HG03558 (cell line): Measurements from ENCODE around the gene FAT1.
"Not testable (repeated sequence)": the region's sequence is repeated elsewhere in the genome, so short reads cannot be mapped to it uniquely, and the experiment has no call there.

ENCODE experiments used
- ATAC-seq: cut with Tn5 transposase; IDR thresholded peaks from one replicate; pipeline ENCODE4 v1.9.1; 2021; ENCODE audit warnings: moderate number of reproducible peaks; ENCODE audit not compliant: unreplicated experiment; ENCODE audit errors: extremely low read depth

Gene FAT1

GRCh38 chr4:186723292-186724057, at the start of gene FAT1:
Gene FAT1 (minus strand): TSS chr4:186723856. CDS start chr4:186709827, 14,029 bp downstream.
- ATAC-seq, result no peak

GRCh38 chr4:186772936-186773487, 49.4 kb upstream of the FAT1 start:
- ATAC-seq, result no peak

- no peak for ATAC-seq
Observed at GRCh38 chr4:186771624-186772023, 48.0 kb upstream of the FAT1 start.

- ATAC-seq, result no peak
Observed at GRCh38 chr4:186770481-186771175, 47.0 kb upstream of the FAT1 start.

GRCh38 chr4:186767794-186768193, 44.1 kb upstream of the FAT1 start:
- no peak for ATAC-seq

- no peak for ATAC-seq
Observed at GRCh38 chr4:186765673-186766546, 42.3 kb upstream of the FAT1 start.

- no peak for ATAC-seq
Observed at GRCh38 chr4:186765138-186765537, 41.5 kb upstream of the FAT1 start.

- no peak for ATAC-seq
Observed at GRCh38 chr4:186764457-186764856, 40.8 kb upstream of the FAT1 start.

- ATAC-seq, result no peak
Observed at GRCh38 chr4:186762865-186763264, 39.2 kb upstream of the FAT1 start.

GRCh38 chr4:186762361-186762760, 38.7 kb upstream of the FAT1 start:
- ATAC-seq, result no peak

- ATAC-seq, result not testable (repeated sequence)
Observed at GRCh38 chr4:186761956-186762355, 38.3 kb upstream of the FAT1 start.

- no peak for ATAC-seq
Observed at GRCh38 chr4:186761393-186761792, 37.7 kb upstream of the FAT1 start.

- ATAC-seq, result no peak
Observed at GRCh38 chr4:186760576-186760975, 36.9 kb upstream of the FAT1 start.

- no peak for ATAC-seq
Observed at GRCh38 chr4:186759990-186760389, 36.3 kb upstream of the FAT1 start.

- ATAC-seq, result no peak
Observed at GRCh38 chr4:186758929-186759682, 35.5 kb upstream of the FAT1 start.

GRCh38 chr4:186757696-186758355, 34.2 kb upstream of the FAT1 start:
- no peak for ATAC-seq

GRCh38 chr4:186756550-186756949, 32.9 kb upstream of the FAT1 start:
- not testable (repeated sequence) for ATAC-seq

- ATAC-seq, result no peak
Observed at GRCh38 chr4:186755550-186756519, 32.2 kb upstream of the FAT1 start.
